Omental fat pad (tissue), 4 donors: ENCODE data around the gene LRRN1. TPM values are rescaled to one million over a fixed set of nuclear protein-coding genes. Genes with fewer than 3 reads are reported as not detected.
"Not testable (repeated sequence)": the region's sequence is repeated elsewhere in the genome, so short reads cannot be mapped to it uniquely, and the experiment has no call there.

Source experiments
- ATAC-seq: fragments of 150-250 bp; one replicate; pipeline ENCODE4 v1.9.1; 2016; ENCODE audit warnings: mild to moderate bottlenecking, moderate library complexity; ENCODE audit not compliant: low FRiP score
- DNase-seq: peaks from one replicate; pipeline ENCODE4 v3.0.0-alpha.2; 2019; ENCODE audit warnings: low spot score
- CTCF ChIP-seq, 3 donors: fragments of 450-650 bp; IDR thresholded peaks; one replicate each; pipeline ENCODE4 v1.5.1; 2016 to 2017; ENCODE audit warnings: antibody characterized with exemption in 3 of 3, mild to moderate bottlenecking in 3 of 3, moderate library complexity in 2 of 3
- total RNA-seq, 4 donors: library from RNA; depleted of rRNA; stranded (reverse); fragments of >200 nt; gene quantifications; one replicate each; pipeline ENCODE4 v1.1.0, GENCODE V29; 2016

LRRN1 gene
- total RNA-seq, 4 donors from 2014 or later, result 0.32 to 4.7 (median 1.2) TPM

GRCh38 chr3:3862534-3862933, 63.3 kb downstream of the LRRN1 start:
- DNase-seq (no peak), ATAC-seq (no peak)
- TF ChIP-seq CTCF (IDR thresholded peaks at IDR 0.05), result no peak

GRCh38 chr3:3875491-3875890, 76.3 kb downstream of the LRRN1 start:
- DNase-seq, result no peak
- TF ChIP-seq CTCF (IDR thresholded peaks at IDR 0.05), result no peak

GRCh38 chr3:3881050-3881449, 81.8 kb downstream of the LRRN1 start:
- ATAC-seq, result no peak

More at GRCh38 chr3:3875491-3875890, 76.3 kb downstream of the LRRN1 start:
- no peak for ATAC-seq

GRCh38 chr3:3887311-3887710, 88.1 kb downstream of the LRRN1 start:
- not testable (repeated sequence) for DNase-seq, ATAC-seq

More at GRCh38 chr3:3881050-3881449, 81.8 kb downstream of the LRRN1 start:
- TF ChIP-seq CTCF (IDR thresholded peaks at IDR 0.05), result no peak
- DNase-seq, result no peak

- no peak for TF ChIP-seq CTCF (IDR thresholded peaks at IDR 0.05)
- ATAC-seq, result no peak
- no peak for DNase-seq
Measured at GRCh38 chr3:3893590-3893989, 94.4 kb downstream of the LRRN1 start.
